GM23338 (cell line): Measurements from ENCODE around the gene MOCS3. TPM values are rescaled to one million over a fixed set of nuclear protein-coding genes. Genes with fewer than 3 reads are reported as not detected.

Source experiments
- ATAC-seq: fragments of 200-7000 bp; cut with Tn5 transposase; 3 replicates; pipeline ENCODE4 v1.9.1; 2020
- DNase-seq: peaks from one replicate; pipeline ENCODE4 v3.0.0-alpha.2; 2015; ENCODE audit warnings: low spot score
- H2AFZ ChIP-seq: fragments of 200-600 bp; sonication (generic); 2 replicates; pipeline ENCODE4 v1.8.0; 2016; ENCODE audit warnings: antibody characterized with exemption, mild to moderate bottlenecking, moderate library complexity
- H3F3A ChIP-seq: fragments of 200-600 bp; sonication (generic); replicated peaks from 2 replicates; pipeline ENCODE4 v1.8.0; 2017; ENCODE audit warnings: antibody characterized with exemption, mixed run types, low read depth
- H3K27ac ChIP-seq: fragments of 200-600 bp; sonication (generic); 2 replicates; pipeline ENCODE4 v1.6.1; 2016; ENCODE audit warnings: low read depth
- H3K27me3 ChIP-seq: fragments of 200-600 bp; sonication (generic); 2 replicates; pipeline ENCODE4 v1.8.0; 2016; ENCODE audit warnings: mild to moderate bottlenecking, mixed run types, moderate library complexity; ENCODE audit not compliant: insufficient read depth
- H3K36me3 ChIP-seq: fragments of 200-600 bp; sonication (generic); 2 replicates; pipeline ENCODE4 v1.8.0; 2016; ENCODE audit warnings: mild to moderate bottlenecking; ENCODE audit not compliant: insufficient read depth
- H3K4me1 ChIP-seq: fragments of 200-600 bp; sonication (generic); 2 replicates; pipeline ENCODE4 v1.8.0; 2016; ENCODE audit warnings: mild to moderate bottlenecking, moderate library complexity; ENCODE audit not compliant: insufficient read depth
- H3K4me2 ChIP-seq: fragments of 200-600 bp; sonication (generic); 2 replicates; pipeline ENCODE4 v1.7.1; 2017; ENCODE audit warnings: mixed run types
- H3K4me3 ChIP-seq: fragments of 200-600 bp; sonication (generic); 2 replicates; pipeline ENCODE4 v1.6.1; 2016; ENCODE audit warnings: mixed run types
- H3K79me2 ChIP-seq: fragments of 200-600 bp; sonication (generic); replicated peaks from 2 replicates; pipeline ENCODE4 v1.8.0; 2017; ENCODE audit warnings: mild to moderate bottlenecking; ENCODE audit not compliant: insufficient read depth
- H3K9me2 ChIP-seq: fragments of 200-600 bp; sonication (generic); 2 replicates; pipeline ENCODE4 v1.8.0; 2017; ENCODE audit not compliant: insufficient read depth
- H4K20me1 ChIP-seq: fragments of 200-600 bp; sonication (generic); replicated peaks from 2 replicates; pipeline ENCODE4 v1.8.0; 2017; ENCODE audit warnings: mild to moderate bottlenecking; ENCODE audit not compliant: insufficient read depth
- H3K27ac Mint-ChIP-seq: 2 replicates; pipeline ENCODE4 v1.8.0; 2020; ENCODE audit warnings: inconsistent platforms, mild to moderate bottlenecking, moderate library complexity, mixed read lengths
- H3K27me3 Mint-ChIP-seq: 3 replicates; pipeline ENCODE4 v1.8.0; 2022; ENCODE audit warnings: low read depth, mild to moderate bottlenecking, moderate library complexity, mixed read lengths, inconsistent platforms; ENCODE audit not compliant: insufficient read depth, poor library complexity
- H3K36me3 Mint-ChIP-seq: 3 replicates; pipeline ENCODE4 v1.8.0; 2021; ENCODE audit warnings: low read depth, mild to moderate bottlenecking, inconsistent platforms, moderate library complexity, mixed read lengths
- H3K4me1 Mint-ChIP-seq: 3 replicates; pipeline ENCODE4 v1.8.0; 2020; ENCODE audit warnings: mild to moderate bottlenecking, inconsistent platforms, mixed read lengths
- H3K4me3 Mint-ChIP-seq: 3 replicates; pipeline ENCODE4 v1.8.0; 2021; ENCODE audit warnings: moderate library complexity, mild to moderate bottlenecking, inconsistent platforms, mixed read lengths
- H3K9me3 Mint-ChIP-seq: 3 replicates; pipeline ENCODE4 v1.8.0; 2020; ENCODE audit warnings: moderate library complexity, mild to moderate bottlenecking, inconsistent platforms, mixed read lengths
- EZH2 ChIP-seq: fragments of 200-600 bp; sonication (generic); IDR thresholded peaks from one replicate; pipeline ENCODE4 v1.8.0; 2017; ENCODE audit warnings: antibody characterized with exemption, mild to moderate bottlenecking, low read depth; ENCODE audit not compliant: unreplicated experiment
- EZH2phosphoT487 ChIP-seq: fragments of 200-600 bp; sonication (generic); IDR thresholded peaks from one replicate; pipeline ENCODE4 v1.8.1; 2018; ENCODE audit warnings: antibody characterized with exemption; ENCODE audit not compliant: unreplicated experiment
- ZNF331 ChIP-seq: fragments of 250-450 bp; sonication (Bioruptor Pico); IDR thresholded peaks from 2 replicates; pipeline ENCODE4 v1.5.0; 2020; ENCODE audit warnings: low read depth, mild to moderate bottlenecking, moderate library complexity
- polyA plus RNA-seq: library from polyadenylated mRNA; unstranded; fragments of >200 nt; fragmentation: Nextera tagmentation; extraction: Ambion mirVana; gene quantifications from 2 replicates; pipeline ENCODE4 v1.2.1, GENCODE V29; 2016
- total RNA-seq: library from RNA; depleted of rRNA; stranded (reverse); fragments of >200 nt; shearing (Covaris generic); gene quantifications from 2 replicates; pipeline ENCODE4 v1.2.3, GENCODE V29; 2014
- TF ChIP-seq, protein P1 (sequence below): IDR thresholded peaks from one replicate; pipeline ENCODE4 v1.6.1; 2018; ENCODE audit warnings: antibody characterized with exemption; ENCODE audit not compliant: unreplicated experiment
- TF ChIP-seq, protein P2 (sequence below): IDR thresholded peaks from 2 replicates; pipeline ENCODE4 v1.6.1; 2016; ENCODE audit warnings: antibody characterized with exemption
- TF ChIP-seq, protein P3 (sequence below): fragments of 250-450 bp; sonication (Bioruptor Pico); IDR thresholded peaks from 2 replicates; pipeline ENCODE4 v1.5.0; 2020; ENCODE audit warnings: mild to moderate bottlenecking, moderate library complexity

Gene MOCS3
- total and polyA plus RNA-seq, 2 experiments from 2014 or later, result 2.2 to 9.1 TPM

DNA sequence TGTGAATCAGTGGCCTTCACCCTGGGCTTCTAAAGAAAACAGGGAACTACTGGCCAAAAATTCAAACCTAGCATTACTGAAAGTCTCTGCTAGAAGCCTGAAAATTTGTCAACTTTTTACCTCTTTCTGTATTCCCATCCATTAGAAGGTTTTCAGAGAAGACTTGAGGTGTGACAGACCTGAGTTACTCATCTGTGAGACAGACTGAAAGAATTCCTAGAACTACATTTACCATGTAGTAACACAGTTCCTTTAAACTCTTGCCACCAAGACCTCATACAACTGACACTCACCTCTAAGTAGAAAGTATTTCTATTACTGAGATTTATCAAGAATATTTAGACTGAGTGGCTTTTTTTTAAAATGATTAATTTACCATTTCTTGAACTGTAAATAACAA, 4.8 kb upstream of the MOCS3 start:
- no peaks in the 10 kb centered on the region for H3K27me3 ChIP-seq
- H3K9me3 Mint-ChIP-seq, result 0 out of 3 replicates have a peak, but pooled peaks cover 4% of the 10 kb centered on the region
- H3K9me2 ChIP-seq, result no peaks in the 10 kb centered on the region
- TF ChIP-seq, protein P1, sequence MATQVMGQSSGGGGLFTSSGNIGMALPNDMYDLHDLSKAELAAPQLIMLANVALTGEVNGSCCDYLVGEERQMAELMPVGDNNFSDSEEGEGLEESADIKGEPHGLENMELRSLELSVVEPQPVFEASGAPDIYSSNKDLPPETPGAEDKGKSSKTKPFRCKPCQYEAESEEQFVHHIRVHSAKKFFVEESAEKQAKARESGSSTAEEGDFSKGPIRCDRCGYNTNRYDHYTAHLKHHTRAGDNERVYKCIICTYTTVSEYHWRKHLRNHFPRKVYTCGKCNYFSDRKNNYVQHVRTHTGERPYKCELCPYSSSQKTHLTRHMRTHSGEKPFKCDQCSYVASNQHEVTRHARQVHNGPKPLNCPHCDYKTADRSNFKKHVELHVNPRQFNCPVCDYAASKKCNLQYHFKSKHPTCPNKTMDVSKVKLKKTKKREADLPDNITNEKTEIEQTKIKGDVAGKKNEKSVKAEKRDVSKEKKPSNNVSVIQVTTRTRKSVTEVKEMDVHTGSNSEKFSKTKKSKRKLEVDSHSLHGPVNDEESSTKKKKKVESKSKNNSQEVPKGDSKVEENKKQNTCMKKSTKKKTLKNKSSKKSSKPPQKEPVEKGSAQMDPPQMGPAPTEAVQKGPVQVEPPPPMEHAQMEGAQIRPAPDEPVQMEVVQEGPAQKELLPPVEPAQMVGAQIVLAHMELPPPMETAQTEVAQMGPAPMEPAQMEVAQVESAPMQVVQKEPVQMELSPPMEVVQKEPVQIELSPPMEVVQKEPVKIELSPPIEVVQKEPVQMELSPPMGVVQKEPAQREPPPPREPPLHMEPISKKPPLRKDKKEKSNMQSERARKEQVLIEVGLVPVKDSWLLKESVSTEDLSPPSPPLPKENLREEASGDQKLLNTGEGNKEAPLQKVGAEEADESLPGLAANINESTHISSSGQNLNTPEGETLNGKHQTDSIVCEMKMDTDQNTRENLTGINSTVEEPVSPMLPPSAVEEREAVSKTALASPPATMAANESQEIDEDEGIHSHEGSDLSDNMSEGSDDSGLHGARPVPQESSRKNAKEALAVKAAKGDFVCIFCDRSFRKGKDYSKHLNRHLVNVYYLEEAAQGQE, result no peak
- TF ChIP-seq EZH2 (no peak), ZNF331 (no peak), EZH2phosphoT487 (no peak)
- TF ChIP-seq, protein P2, sequence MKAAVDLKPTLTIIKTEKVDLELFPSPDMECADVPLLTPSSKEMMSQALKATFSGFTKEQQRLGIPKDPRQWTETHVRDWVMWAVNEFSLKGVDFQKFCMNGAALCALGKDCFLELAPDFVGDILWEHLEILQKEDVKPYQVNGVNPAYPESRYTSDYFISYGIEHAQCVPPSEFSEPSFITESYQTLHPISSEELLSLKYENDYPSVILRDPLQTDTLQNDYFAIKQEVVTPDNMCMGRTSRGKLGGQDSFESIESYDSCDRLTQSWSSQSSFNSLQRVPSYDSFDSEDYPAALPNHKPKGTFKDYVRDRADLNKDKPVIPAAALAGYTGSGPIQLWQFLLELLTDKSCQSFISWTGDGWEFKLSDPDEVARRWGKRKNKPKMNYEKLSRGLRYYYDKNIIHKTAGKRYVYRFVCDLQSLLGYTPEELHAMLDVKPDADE, result no peak
- TF ChIP-seq, protein P3, sequence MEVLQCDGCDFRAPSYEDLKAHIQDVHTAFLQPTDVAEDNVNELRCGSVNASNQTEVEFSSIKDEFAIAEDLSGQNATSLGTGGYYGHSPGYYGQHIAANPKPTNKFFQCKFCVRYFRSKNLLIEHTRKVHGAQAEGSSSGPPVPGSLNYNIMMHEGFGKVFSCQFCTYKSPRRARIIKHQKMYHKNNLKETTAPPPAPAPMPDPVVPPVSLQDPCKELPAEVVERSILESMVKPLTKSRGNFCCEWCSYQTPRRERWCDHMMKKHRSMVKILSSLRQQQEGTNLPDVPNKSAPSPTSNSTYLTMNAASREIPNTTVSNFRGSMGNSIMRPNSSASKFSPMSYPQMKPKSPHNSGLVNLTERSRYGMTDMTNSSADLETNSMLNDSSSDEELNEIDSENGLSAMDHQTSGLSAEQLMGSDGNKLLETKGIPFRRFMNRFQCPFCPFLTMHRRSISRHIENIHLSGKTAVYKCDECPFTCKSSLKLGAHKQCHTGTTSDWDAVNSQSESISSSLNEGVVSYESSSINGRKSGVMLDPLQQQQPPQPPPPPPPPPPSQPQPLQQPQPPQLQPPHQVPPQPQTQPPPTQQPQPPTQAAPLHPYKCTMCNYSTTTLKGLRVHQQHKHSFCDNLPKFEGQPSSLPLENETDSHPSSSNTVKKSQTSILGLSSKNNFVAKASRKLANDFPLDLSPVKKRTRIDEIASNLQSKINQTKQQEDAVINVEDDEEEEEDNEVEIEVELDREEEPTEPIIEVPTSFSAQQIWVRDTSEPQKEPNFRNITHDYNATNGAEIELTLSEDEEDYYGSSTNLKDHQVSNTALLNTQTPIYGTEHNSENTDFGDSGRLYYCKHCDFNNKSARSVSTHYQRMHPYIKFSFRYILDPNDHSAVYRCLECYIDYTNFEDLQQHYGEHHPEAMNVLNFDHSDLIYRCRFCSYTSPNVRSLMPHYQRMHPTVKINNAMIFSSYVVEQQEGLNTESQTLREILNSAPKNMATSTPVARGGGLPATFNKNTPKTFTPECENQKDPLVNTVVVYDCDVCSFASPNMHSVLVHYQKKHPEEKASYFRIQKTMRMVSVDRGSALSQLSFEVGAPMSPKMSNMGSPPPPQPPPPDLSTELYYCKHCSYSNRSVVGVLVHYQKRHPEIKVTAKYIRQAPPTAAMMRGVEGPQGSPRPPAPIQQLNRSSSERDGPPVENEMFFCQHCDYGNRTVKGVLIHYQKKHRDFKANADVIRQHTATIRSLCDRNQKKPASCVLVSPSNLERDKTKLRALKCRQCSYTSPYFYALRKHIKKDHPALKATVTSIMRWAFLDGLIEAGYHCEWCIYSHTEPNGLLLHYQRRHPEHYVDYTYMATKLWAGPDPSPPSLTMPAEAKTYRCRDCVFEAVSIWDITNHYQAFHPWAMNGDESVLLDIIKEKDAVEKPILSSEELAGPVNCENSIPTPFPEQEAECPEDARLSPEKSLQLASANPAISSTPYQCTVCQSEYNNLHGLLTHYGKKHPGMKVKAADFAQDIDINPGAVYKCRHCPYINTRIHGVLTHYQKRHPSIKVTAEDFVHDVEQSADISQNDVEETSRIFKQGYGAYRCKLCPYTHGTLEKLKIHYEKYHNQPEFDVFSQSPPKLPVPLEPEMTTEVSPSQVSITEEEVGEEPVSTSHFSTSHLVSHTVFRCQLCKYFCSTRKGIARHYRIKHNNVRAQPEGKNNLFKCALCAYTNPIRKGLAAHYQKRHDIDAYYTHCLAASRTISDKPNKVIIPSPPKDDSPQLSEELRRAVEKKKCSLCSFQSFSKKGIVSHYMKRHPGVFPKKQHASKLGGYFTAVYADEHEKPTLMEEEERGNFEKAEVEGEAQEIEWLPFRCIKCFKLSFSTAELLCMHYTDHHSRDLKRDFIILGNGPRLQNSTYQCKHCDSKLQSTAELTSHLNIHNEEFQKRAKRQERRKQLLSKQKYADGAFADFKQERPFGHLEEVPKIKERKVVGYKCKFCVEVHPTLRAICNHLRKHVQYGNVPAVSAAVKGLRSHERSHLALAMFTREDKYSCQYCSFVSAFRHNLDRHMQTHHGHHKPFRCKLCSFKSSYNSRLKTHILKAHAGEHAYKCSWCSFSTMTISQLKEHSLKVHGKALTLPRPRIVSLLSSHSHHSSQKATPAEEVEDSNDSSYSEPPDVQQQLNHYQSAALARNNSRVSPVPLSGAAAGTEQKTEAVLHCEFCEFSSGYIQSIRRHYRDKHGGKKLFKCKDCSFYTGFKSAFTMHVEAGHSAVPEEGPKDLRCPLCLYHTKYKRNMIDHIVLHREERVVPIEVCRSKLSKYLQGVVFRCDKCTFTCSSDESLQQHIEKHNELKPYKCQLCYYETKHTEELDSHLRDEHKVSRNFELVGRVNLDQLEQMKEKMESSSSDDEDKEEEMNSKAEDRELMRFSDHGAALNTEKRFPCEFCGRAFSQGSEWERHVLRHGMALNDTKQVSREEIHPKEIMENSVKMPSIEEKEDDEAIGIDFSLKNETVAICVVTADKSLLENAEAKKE (CRISPR knock-in tag), result no peak
- peaks cover 13% of the 10 kb centered on the region for H3K4me1 Mint-ChIP-seq
- H3K4me1 ChIP-seq, result 0 out of 2 replicates have a peak, but pooled peaks cover 14% of the 10 kb centered on the region
- no peak overlapping the region for H3K27ac ChIP-seq
- peaks cover 57% of the 10 kb centered on the region for H4K20me1 ChIP-seq
- DNase-seq, result no peak
- no peak overlapping the region for H3K4me2 ChIP-seq
- H2AFZ ChIP-seq, result no peak overlapping the region
- no peak overlapping the region for H3K27ac Mint-ChIP-seq
- peaks cover 89% of the 10 kb centered on the region for H3K79me2 ChIP-seq
- no peaks in the 10 kb centered on the region for H3F3A ChIP-seq
- H3K4me3 ChIP-seq, result no peak overlapping the region
- peaks cover 44% of the 10 kb centered on the region for H3K36me3 ChIP-seq
- H3K27me3 Mint-ChIP-seq, result peaks cover 11% of the 10 kb centered on the region
- H3K4me3 Mint-ChIP-seq, result no peak overlapping the region
- no peak for ATAC-seq
- H3K36me3 Mint-ChIP-seq, result peaks cover 52% of the 10 kb centered on the region
